ENCODE data around the gene SCYGR2. TPM values are rescaled to one million over a fixed set of nuclear protein-coding genes. Genes with fewer than 3 reads are reported as not detected.

The SCYGR2 gene
- total and polyA plus RNA-seq, 2 of the 8 experiments (the other 6 are each of a cell fraction or from before 2014, with no cell fraction given), result not detected

- Histone ChIP-seq H4K20me1 (replicated peaks in 1 of 2; ENCODE audit: control insufficient read depth in 1 of 2, insufficient read depth in 2 of 2, low read length in 2 of 2) (no peaks in the 10 kb centered on the region), H3K14ac (ENCODE audit: insufficient read length) (no peak within 1 kb of the TSS), H2BK20ac (ENCODE audit: low read length) (no peak within 1 kb of the TSS), H4K5ac (ENCODE audit: insufficient read length, low read depth, low read length) (no peak within 1 kb of the TSS), H2BK15ac (ENCODE audit: low read length) (no peak within 1 kb of the TSS), H2BK12ac (ENCODE audit: low read depth, low read length) (no peak within 1 kb of the TSS), H3K4me2 (ENCODE audit: insufficient read depth in 1 of 2, low read depth in 2 of 2, low read length in 2 of 2) (no peak within 1 kb of the TSS), H3K4me1 (replicated peaks in 1 of 4; ENCODE audit: control insufficient read depth in 3 of 4, insufficient read depth in 4 of 4, low read length in 3 of 4) (peaks cover 0 to 7% (median 3%) of the 10 kb centered on the region in 4 experiments; a peak in 2 of 7 replicates), H3K56ac (replicated peaks; ENCODE audit: insufficient read length, low read depth, low read length) (no peak within 1 kb of the TSS), H3K79me2 (ENCODE audit: control insufficient read depth in 1 of 2, insufficient read depth in 2 of 2, low read length in 2 of 2) (no peaks in the 10 kb centered on the region), H3K23me2 (ENCODE audit: low read depth, low read length) (0 out of 2 replicates have a peak, but pooled peaks cover 3% of the 10 kb centered on the region), H3K27ac (ENCODE audit: low read depth, low read length) (no peak within 1 kb of the TSS), H3K4me3 (ENCODE audit: extremely low read depth in 1 of 4, insufficient read depth in 2 of 4, low read depth in 3 of 4, low read length in 4 of 4) (no peak within 1 kb of the TSS), H4K91ac (replicated peaks; ENCODE audit: insufficient read length, low read length) (no peak within 1 kb of the TSS), H3K18ac (ENCODE audit: extremely low read depth, low read length) (no peak within 1 kb of the TSS), H3K23ac (ENCODE audit: insufficient read length) (no peak within 1 kb of the TSS), H4K8ac (ENCODE audit: extremely low read depth, insufficient read depth, low read length) (no peak within 1 kb of the TSS), H3K9me3 (ENCODE audit: insufficient read depth in 2 of 2, low read depth in 1 of 2, low read length in 1 of 2) (no peaks in the 10 kb centered on the region), H2BK120ac (replicated peaks; ENCODE audit: low read depth, low read length) (no peak within 1 kb of the TSS), H3K36me3 (ENCODE audit: control insufficient read depth in 2 of 4, insufficient read depth in 4 of 4, low read length in 3 of 4) (no peaks in the 10 kb centered on the region), H2AK5ac (ENCODE audit: low read depth, low read length) (0 out of 2 replicates have a peak within 1 kb of the TSS, but pooled peaks have one; percentile 40), H3K9ac (replicated peaks in 1 of 4; ENCODE audit: extremely low read depth in 1 of 4, low read depth in 3 of 4, low read length in 3 of 4) (no peak within 1 kb of the TSS; a peak in 1 of 7 replicates), H3K4ac (replicated peaks; ENCODE audit: insufficient read length, low read depth, low read length) (no peak within 1 kb of the TSS), H2BK5ac (ENCODE audit: low read depth, low read length) (no peak within 1 kb of the TSS), H3K27me3 (replicated peaks in 1 of 4; ENCODE audit: control insufficient read depth in 3 of 4, extremely low read depth in 1 of 4, insufficient read depth in 3 of 4, low read length in 3 of 4) (no peaks in the 10 kb centered on the region), H3K79me1 (ENCODE audit: low read depth, low read length) (no peaks in the 10 kb centered on the region), H2AFZ (ENCODE audit: low read length) (no peak within 1 kb of the TSS)
- ChIA-PET POLR2A (ENCODE audit: partially characterized antibody) (no interaction called here), CTCF (ENCODE audit: partially characterized antibody) (interaction anchor here (1.5 kb wide), 1 partner anchor 42 kb away, joined by 5 read pairs; no protein-coding TSS in a partner anchor)
- FAIRE-seq (no peak), DNase-seq (ENCODE audit: low read depth in 1 of 2, low spot score in 2 of 2) (no peak)
- WGBS, 2 experiments (ENCODE audit: extremely low coverage in 1 of 2, insufficient coverage in 1 of 2, insufficient read length in 1 of 2, insufficient replicate concordance in 2 of 2, low coverage in 1 of 2, low lambda C conversion rate in 2 of 2, missing lambda C conversion rate in 1 of 2), result 94% methylated on average over 12 of the region's 20 CpGs; no CpG with 5 or more reads in 1 of the 2 experiments
- TF ChIP-seq CHD1 (IDR thresholded peaks at IDR 0.05; ENCODE audit: low read depth, low read length), result no peak
- TF ChIP-seq BCL11A (IDR thresholded peaks at IDR 0.05; ENCODE audit: low read depth in 2 of 2, low read length in 2 of 2), result no peak
- TF ChIP-seq ATF3 (IDR thresholded peaks at IDR 0.05; ENCODE audit: insufficient read depth, low read depth, low read length), result no peak
- TF ChIP-seq FOSL1 (IDR thresholded peaks at IDR 0.05; ENCODE audit: insufficient read depth, low read depth, low read length), result no peak
- TF ChIP-seq POU5F1 (IDR thresholded peaks at IDR 0.05; ENCODE audit: low read depth, low read length), result no peak
- no peak for TF ChIP-seq SIX5 (IDR thresholded peaks at IDR 0.05; ENCODE audit: low read depth, low read length)
- TF ChIP-seq TBP (IDR thresholded peaks at IDR 0.05; ENCODE audit: low read depth, low read length), result no peak
- TF ChIP-seq NRF1 (IDR thresholded peaks at IDR 0.05; ENCODE audit: low read depth, low read length), result no peak
- TF ChIP-seq TAF1 (IDR thresholded peaks at IDR 0.05; ENCODE audit: low read depth, low read length), result no peak
- TF ChIP-seq EP300 (IDR thresholded peaks at IDR 0.05; ENCODE audit: borderline replicate concordance in 1 of 2, low read depth in 2 of 2, low read length in 2 of 2), result no peak
- no peak for TF ChIP-seq BRCA1 (IDR thresholded peaks at IDR 0.05; ENCODE audit: low read depth, low read length)
- TF ChIP-seq POLR2AphosphoS5 (IDR thresholded peaks at IDR 0.05; ENCODE audit: low read depth, low read length), result no peak
Observed at GRCh38 chr2:227617316-227618230, 18.9 kb downstream of the SCYGR2 start, which contains the start of gene SCYGR4. Gene SCYGR4, plus strand, starts transcription at chr2:227617498. Its CDS starts 0 bp downstream, at chr2:227617498.
